Measurements from ENCODE around the gene PARD6G. TPM values are rescaled to one million over a fixed set of nuclear protein-coding genes. Genes with fewer than 3 reads are reported as not detected.

Gene PARD6G
- total and polyA plus RNA-seq, 2 of the 13 experiments (the other 11 are each of a cell fraction or from before 2014, with no cell fraction given): 3.6 to 7.4 TPM

- DNase-seq (ENCODE audit: low spot score): no peak
- Histone ChIP-seq H3K9me3 (ENCODE audit: low read length) (no peaks in the 10 kb centered on the region), H3K4me3 (replicated peaks in 1 of 3; ENCODE audit: insufficient read depth in 1 of 3, low read depth in 2 of 3, low read length in 3 of 3) (peak overlapping the region in 2 of 3 experiments; percentile 4 to 87; a peak in 2 of 6 replicates), H3K27me3 (ENCODE audit: control insufficient read depth in 1 of 2, insufficient read depth in 2 of 2, low read length in 2 of 2) (peaks cover 2 to 6% of the 10 kb centered on the region in 2 experiments; a peak in 1 of 5 replicates), H3K4me1 (ENCODE audit: insufficient read depth, low read length) (peaks cover 24% of the 10 kb centered on the region), H3K4me2 (ENCODE audit: low read depth, low read length) (peak overlapping the region; percentile 64), H4K20me1 (ENCODE audit: insufficient read depth, low read length) (no peaks in the 10 kb centered on the region), H3K79me2 (ENCODE audit: insufficient read depth, low read length) (peaks cover 2% of the 10 kb centered on the region), H3K9ac (ENCODE audit: insufficient read depth, low read depth, low read length) (no peak overlapping the region), H3K36me3 (replicated peaks in 1 of 2; ENCODE audit: control insufficient read depth in 1 of 2, insufficient read depth in 2 of 2, low read length in 2 of 2) (no peaks in the 10 kb centered on the region), H2AFZ (ENCODE audit: low read length) (no peak overlapping the region), H3K27ac (ENCODE audit: extremely low read length, insufficient read depth, low read length) (no peak overlapping the region)
- in situ Hi-C loops (cut with HindIII; ENCODE audit: extremely low pct_ligation_motif_present, low pct_unique_long_range_greater_than_20kb): no loop called here
- BruUV-seq (replicated peaks): no TSS peak
- TF ChIP-seq ZBTB33 (CRISPR knock-in tag; IDR thresholded peaks at IDR 0.05) (peak; percentile 74), ZBTB38 (CRISPR knock-in tag; IDR thresholded peaks at IDR 0.05) (peak; percentile 39; the same call in 1 of the 2 replicates), IRF9 (CRISPR knock-in tag; IDR thresholded peaks at IDR 0.05; ENCODE audit: borderline replicate concordance) (0 out of 2 replicates have a peak, but pooled peaks have one; percentile 25), ZNF33B (CRISPR knock-in tag; IDR thresholded peaks at IDR 0.05) (no peak)
- ChIA-PET POLR2A (no interaction called here), CTCF (ENCODE audit: low intra/inter-chr PET ratio, low total read pairs) (no interaction called here)
- FAIRE-seq: no peak
- intact Hi-C loops (cut with micrococcal nuclease; ENCODE audit: unreplicated experiment): no loop called here
- ATAC-seq: peak; percentile 11; the same call in 2 of the 3 replicates
- WGBS (ENCODE audit: low lambda C conversion rate): 82% methylated on average over 7 of the region's 10 CpGs
Observed at GRCh38 chr18:80244956-80245730, 2.2 kb downstream of the PARD6G start.

All from HepG2 (cell line).